SJSA1 (cell line): Measurements from ENCODE around the gene BCAP31. TPM values are rescaled to one million over a fixed set of nuclear protein-coding genes. Genes with fewer than 3 reads are reported as not detected.
"Not testable (repeated sequence)": the region's sequence is repeated elsewhere in the genome, so short reads cannot be mapped to it uniquely, and the experiment has no call there.

Experiments
- DNase-seq, 2 experiments: peaks; one replicate each; pipeline ENCODE4 v3.0.0-alpha.2; 2015 to 2020; ENCODE audit warnings: low spot score in 2 of 2, low read depth in 1 of 2
- H3K27ac ChIP-seq: fragments of 250-450 bp; sonication (Bioruptor Pico); 2 replicates; pipeline ENCODE4 v1.5.1; 2020; ENCODE audit warnings: mild to moderate bottlenecking, moderate library complexity
- H3K27me3 ChIP-seq: fragments of 250-450 bp; sonication (Bioruptor Pico); replicated peaks from 2 replicates; pipeline ENCODE4 v1.5.1; 2020; ENCODE audit warnings: mild to moderate bottlenecking, moderate library complexity
- H3K36me3 ChIP-seq: fragments of 250-450 bp; sonication (Bioruptor Pico); 2 replicates; pipeline ENCODE4 v1.5.1; 2020; ENCODE audit warnings: mild to moderate bottlenecking
- H3K4me1 ChIP-seq: fragments of 250-450 bp; sonication (Bioruptor Pico); replicated peaks from 2 replicates; pipeline ENCODE4 v1.6.1; 2021; ENCODE audit warnings: mild to moderate bottlenecking
- H3K4me3 ChIP-seq: fragments of 250-450 bp; sonication (Bioruptor Pico); 2 replicates; pipeline ENCODE4 v1.5.1; 2020; ENCODE audit warnings: mild to moderate bottlenecking
- H3K9me3 ChIP-seq: fragments of 250-450 bp; sonication (Bioruptor Pico); replicated peaks from 2 replicates; pipeline ENCODE4 v1.5.1; 2020; ENCODE audit warnings: mild to moderate bottlenecking
- total RNA-seq: library from RNA; depleted of rRNA; stranded (reverse); fragments of >200 nt; shearing (Covaris generic); gene quantifications from 2 replicates; pipeline ENCODE4 v1.2.3, GENCODE V29; 2014

Gene BCAP31
- total RNA-seq, 1 experiment from 2014 or later = 188 TPM

DNA sequence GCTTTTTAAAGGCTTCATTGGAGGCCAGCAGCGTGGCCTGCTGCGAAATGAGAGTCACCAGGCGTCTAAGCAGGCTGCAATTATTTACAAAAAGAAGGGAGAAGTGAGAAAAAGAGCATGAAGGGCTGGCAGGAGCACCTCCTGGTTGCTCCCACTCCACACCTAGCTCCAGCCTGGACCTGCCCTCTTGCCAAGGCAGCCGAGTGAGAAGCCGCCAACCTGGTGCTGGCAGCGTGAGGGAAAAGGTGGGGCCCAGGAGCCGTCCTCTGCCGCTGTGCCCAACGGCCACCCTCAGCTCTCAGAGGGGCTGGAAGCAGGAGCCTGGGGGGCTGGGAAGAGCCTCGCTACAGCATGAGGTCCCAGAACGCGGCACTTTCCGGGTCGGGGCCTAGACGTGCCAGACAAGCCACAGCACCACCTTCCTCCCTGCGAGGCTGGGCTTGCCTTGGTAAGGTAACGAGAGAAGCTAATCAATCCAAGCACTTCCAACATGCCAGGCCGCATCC lies 20.1 kb downstream of the BCAP31 start:
- Histone ChIP-seq H3K4me1 (no peaks in the 10 kb centered on the region), H3K27me3 (no peaks in the 10 kb centered on the region), H3K4me3 (no peak overlapping the region), H3K36me3 (no peaks in the 10 kb centered on the region), H3K9me3 (no peaks in the 10 kb centered on the region), H3K27ac (no peak overlapping the region)
- no peak for DNase-seq

DNA sequence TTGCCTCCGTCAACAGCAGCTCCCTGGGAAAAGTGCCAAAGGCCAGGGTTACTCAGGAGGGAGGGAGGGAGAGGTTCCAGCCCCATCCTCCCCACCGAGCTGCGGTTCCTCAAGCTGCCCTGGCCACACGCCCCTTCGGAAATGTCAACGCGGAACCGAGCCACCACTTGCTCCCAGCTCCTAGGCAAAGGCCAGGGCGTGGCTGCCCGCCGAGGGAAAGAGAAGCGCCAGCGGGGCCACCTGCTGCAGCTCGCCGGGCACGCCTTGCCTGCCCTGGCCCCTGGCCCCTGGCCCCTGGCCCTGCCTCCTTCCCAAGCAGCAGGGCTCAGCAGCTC lies 21.2 kb downstream of the BCAP31 start:
- DNase-seq = no peak
- Histone ChIP-seq H3K36me3 (no peaks in the 10 kb centered on the region), H3K27me3 (no peaks in the 10 kb centered on the region), H3K4me1 (no peaks in the 10 kb centered on the region), H3K27ac (no peak overlapping the region), H3K9me3 (no peaks in the 10 kb centered on the region), H3K4me3 (no peak overlapping the region)

- H3K4me1 ChIP-seq = no peaks in the 10 kb centered on the region
- no peak overlapping the region for H3K27ac ChIP-seq
These were observed 21.7 kb downstream of the BCAP31 start for GRCh38 chrX:153702336-153703035.

DNA sequence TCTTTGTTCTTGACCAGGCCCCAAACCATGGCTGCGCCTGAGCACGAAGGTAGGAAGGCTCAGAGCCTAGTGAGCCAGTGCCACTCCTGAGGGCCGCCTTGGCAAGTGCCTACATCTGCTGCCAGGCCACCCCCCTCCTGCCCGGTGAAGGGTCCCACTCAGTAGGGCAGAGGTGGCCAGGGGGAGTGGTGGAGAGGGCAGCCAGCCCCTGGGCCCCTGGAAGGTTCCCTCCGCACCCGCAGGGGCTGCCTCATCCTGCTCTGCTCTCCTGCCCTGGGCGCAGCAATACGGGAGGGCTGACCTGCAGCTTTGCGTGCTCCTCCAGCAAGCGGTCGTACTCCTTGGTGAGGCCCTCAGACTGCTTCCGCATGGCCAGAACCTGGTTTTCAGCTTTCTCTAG lies 22.5 kb downstream of the BCAP31 start:
- Histone ChIP-seq H3K27me3 (no peaks in the 10 kb centered on the region), H3K27ac (no peak overlapping the region), H3K4me3 (no peak overlapping the region), H3K4me1 (no peaks in the 10 kb centered on the region), H3K9me3 (no peaks in the 10 kb centered on the region), H3K36me3 (no peaks in the 10 kb centered on the region)
- no peak for DNase-seq

More at GRCh38 chrX:153702336-153703035, 21.7 kb downstream of the BCAP31 start:
- H3K27me3 ChIP-seq = no peaks in the 10 kb centered on the region
- no peak overlapping the region for H3K4me3 ChIP-seq
- no peaks in the 10 kb centered on the region for H3K9me3 ChIP-seq
- no peaks in the 10 kb centered on the region for H3K36me3 ChIP-seq
- no peak for DNase-seq

DNA sequence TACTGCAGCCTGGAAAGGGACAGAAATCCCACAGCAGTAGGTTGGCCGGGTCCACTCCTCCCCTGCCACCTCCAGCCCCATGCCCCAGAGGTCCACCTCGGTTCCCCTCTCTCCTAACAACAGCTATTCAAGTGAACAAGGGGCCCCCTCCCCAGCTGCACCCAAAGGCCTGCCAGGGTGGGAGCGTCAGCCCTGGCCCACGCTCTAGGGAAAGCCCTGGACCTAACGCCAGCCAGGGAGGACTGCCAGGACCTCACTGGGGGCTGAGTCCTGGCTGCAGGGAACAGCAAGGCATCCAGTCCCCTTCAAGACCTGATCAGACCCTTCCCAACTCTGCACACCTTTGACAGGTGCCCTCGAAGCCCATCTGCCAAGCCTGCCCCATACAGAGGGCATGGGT lies 23.2 kb downstream of the BCAP31 start:
- Histone ChIP-seq H3K27me3 (no peaks in the 10 kb centered on the region), H3K4me1 (no peaks in the 10 kb centered on the region), H3K4me3 (no peak overlapping the region), H3K36me3 (no peaks in the 10 kb centered on the region), H3K9me3 (no peaks in the 10 kb centered on the region), H3K27ac (no peak overlapping the region)
- DNase-seq = no peak

DNA sequence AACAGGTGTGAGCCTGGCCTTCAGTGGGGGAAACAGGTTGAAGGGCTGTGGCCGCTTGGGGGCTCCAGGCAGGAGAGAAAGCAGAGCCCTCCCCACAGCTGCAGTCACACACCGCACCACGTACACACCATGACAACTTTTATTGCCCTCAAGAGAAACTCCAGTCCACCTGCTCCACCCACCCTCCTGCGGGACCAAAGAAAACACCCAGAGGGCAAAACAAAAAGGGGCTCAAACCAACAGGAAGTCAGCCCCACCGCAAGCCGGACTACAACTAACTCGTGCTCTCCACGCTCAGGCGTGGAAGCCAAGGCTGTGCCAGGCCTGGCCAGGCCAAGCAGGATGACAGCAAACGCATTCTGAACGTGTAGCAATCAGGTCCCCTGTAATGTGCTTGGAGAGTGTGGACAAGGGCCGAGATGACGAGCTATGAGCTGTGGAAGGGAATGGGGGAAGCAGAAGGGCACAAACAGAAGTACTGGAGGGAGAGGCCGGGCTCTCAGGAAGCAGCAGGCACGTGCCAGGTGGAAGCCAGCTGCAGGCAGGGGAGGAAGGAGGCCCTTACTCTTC lies 23.7 kb downstream of the BCAP31 start:
- Histone ChIP-seq H3K4me3 (no peak overlapping the region), H3K4me1 (no peaks in the 10 kb centered on the region), H3K27me3 (no peaks in the 10 kb centered on the region), H3K9me3 (no peaks in the 10 kb centered on the region), H3K36me3 (no peaks in the 10 kb centered on the region), H3K27ac (no peak overlapping the region)
- no peak for DNase-seq

- not testable (repeated sequence) for H3K36me3 ChIP-seq, H3K9me3 ChIP-seq, H3K27ac ChIP-seq, DNase-seq, H3K4me1 ChIP-seq, H3K4me3 ChIP-seq, H3K27me3 ChIP-seq
These were observed 24.3 kb downstream of the BCAP31 start for GRCh38 chrX:153699784-153700371.

DNA sequence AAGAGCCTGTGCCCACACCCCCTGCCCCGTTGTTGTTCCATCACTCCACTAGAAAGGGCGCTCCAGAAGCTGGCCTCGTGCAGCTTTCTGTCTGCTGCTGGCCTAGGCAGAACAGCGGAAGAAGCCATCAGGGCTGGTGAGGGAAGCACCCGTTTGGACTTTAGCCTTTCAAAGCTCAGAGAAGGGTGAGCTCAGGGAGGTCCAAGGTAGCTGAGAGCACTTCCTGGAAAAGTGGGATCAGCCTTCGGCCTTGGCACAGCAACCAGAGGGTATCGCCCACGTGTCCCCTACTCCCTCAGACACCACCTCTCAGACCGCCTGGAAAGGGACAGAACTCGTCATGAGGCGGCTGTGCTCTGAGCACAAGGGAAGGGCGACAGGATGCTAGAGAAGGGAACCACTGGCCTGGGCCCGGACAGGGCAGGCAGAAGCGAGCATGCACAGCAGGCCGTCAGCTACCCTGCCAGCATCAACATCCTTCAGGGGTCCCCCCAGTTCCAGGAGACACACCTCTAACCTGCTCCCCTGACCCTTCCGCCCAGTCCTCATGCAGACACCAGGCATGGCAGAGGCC lies 24.9 kb downstream of the BCAP31 start:
- not testable (repeated sequence) for H3K4me3 ChIP-seq, H3K9me3 ChIP-seq, H3K36me3 ChIP-seq, H3K27ac ChIP-seq, H3K27me3 ChIP-seq, H3K4me1 ChIP-seq, DNase-seq

- Histone ChIP-seq H3K36me3 (no peaks in the 10 kb centered on the region), H3K4me3 (no peak overlapping the region), H3K27ac (no peak overlapping the region), H3K4me1 (no peaks in the 10 kb centered on the region), H3K9me3 (no peaks in the 10 kb centered on the region), H3K27me3 (no peaks in the 10 kb centered on the region)
- no peak for DNase-seq
These were observed 26.0 kb downstream of the BCAP31 start for GRCh38 chrX:153697924-153698865.

DNA sequence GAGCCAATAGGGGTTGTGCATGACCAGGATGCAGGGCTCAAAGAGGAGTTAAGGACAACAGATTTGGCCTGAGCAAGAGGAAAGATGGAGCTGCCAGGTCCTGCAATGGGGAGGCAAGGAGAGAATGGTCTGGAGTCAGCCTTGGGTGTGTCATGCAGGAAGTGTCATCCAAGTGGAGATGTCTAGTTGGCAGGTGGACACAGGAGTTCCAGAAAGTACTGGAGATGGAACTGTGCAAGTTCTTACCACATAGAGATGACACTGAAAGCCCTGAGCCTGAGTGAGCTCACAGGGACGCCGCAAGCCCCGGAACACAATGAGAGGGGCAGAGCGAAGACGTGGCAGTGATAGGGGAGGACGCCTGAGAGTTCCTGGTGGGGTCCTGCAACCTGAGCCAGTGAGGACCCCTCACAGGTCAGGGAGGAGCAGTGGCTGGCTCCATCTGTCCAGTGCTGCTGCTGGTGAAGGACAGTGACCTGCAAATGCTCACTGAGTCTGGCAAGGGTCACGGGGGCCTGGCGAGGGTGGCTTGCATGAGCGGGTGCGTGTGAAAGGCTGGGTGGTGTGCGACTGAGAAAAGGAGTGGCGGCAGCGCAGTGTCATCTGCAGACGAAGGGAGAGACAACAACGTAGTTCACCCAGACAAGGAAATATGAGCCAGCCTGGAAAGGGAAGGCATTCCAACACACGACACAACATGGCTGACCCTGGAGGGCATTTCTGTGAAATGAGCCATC lies 27.0 kb downstream of the BCAP31 start:
- H3K27me3 ChIP-seq, DNase-seq, H3K36me3 ChIP-seq, H3K4me1 ChIP-seq, H3K9me3 ChIP-seq, H3K4me3 ChIP-seq, H3K27ac ChIP-seq: not testable (repeated sequence)

- not testable (repeated sequence) for DNase-seq, H3K9me3 ChIP-seq, H3K4me3 ChIP-seq, H3K27ac ChIP-seq, H3K4me1 ChIP-seq, H3K27me3 ChIP-seq, H3K36me3 ChIP-seq
These were observed 27.6 kb downstream of the BCAP31 start for GRCh38 chrX:153696538-153696937.

GRCh38 chrX:153696100-153696499 lies 28.1 kb downstream of the BCAP31 start:
- H3K27ac ChIP-seq = no peak overlapping the region
- no peaks in the 10 kb centered on the region for H3K27me3 ChIP-seq
- H3K4me1 ChIP-seq = no peaks in the 10 kb centered on the region
- no peak for DNase-seq
- H3K9me3 ChIP-seq = no peaks in the 10 kb centered on the region
- H3K4me3 ChIP-seq = no peak overlapping the region
- no peaks in the 10 kb centered on the region for H3K36me3 ChIP-seq

- Histone ChIP-seq H3K4me1 (no peaks in the 10 kb centered on the region), H3K27ac (no peak overlapping the region), H3K4me3 (no peak overlapping the region), H3K9me3 (no peaks in the 10 kb centered on the region), H3K36me3 (no peaks in the 10 kb centered on the region), H3K27me3 (no peaks in the 10 kb centered on the region)
- DNase-seq = no peak
These were observed 29.4 kb downstream of the BCAP31 start for GRCh38 chrX:153694687-153695270.
